GM12878 (cell line): ENCODE data around the gene PDLIM3.
"Not testable (repeated sequence)": the region's sequence is repeated elsewhere in the genome, so short reads cannot be mapped to it uniquely, and the experiment has no call there.

Source experiments
- MAX ChIP-seq: IDR thresholded peaks from 2 replicates; pipeline ENCODE4 v1.6.1; 2012; ENCODE audit warnings: low read depth, low read length, improper control_type of control experiment
- SREBF2 ChIP-seq: IDR thresholded peaks from 2 replicates; pipeline ENCODE4 v1.6.1; 2012; ENCODE audit warnings: mild to moderate bottlenecking, low read length
- YY1 ChIP-seq: IDR thresholded peaks from 2 replicates; pipeline ENCODE4 v1.6.1; 2011; ENCODE audit warnings: low read depth, mild to moderate bottlenecking, low read length
- ZSCAN29 ChIP-seq: fragments of 450-650 bp; IDR thresholded peaks from 2 replicates; pipeline ENCODE4 v1.6.1; 2017; ENCODE audit warnings: mild to moderate bottlenecking, moderate library complexity

- not testable (repeated sequence) for TF ChIP-seq YY1, ZSCAN29, MAX, SREBF2
Observed at GRCh38 chr4:185559251-185559914, 24.1 kb upstream of the PDLIM3 start.
